Measurements from ENCODE around the gene SRF. TPM values are rescaled to one million over a fixed set of nuclear protein-coding genes. Genes with fewer than 3 reads are reported as not detected.

The SRF gene
- total and polyA plus RNA-seq, 2 of the 4 experiments (the other 2 are of a cell fraction): 20.6 to 56.3 TPM

DNA sequence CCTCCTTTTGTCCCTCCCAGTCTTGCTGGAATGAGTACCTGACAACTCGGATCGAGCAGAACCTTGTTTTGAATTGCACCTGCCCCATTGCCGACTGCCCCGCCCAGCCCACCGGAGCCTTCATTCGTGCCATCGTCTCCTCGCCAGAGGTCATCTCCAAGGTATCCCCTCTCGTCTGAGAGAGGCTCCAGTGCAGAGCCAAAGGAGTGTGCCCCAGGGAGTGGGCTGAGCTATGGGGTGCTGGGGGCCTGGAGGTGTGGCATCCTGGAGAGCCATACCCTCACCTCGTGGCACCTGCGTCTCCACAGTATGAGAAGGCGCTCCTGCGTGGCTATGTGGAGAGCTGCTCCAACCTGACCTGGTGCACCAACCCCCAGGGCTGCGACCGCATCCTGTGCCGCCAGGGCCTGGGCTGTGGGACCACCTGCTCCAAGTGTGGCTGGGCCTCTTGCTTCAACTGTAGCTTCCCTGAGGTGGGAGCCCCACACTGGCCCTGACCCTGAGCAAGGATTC is 49.4 kb downstream of the SRF start:
- H3K27ac ChIP-seq (ENCODE audit: insufficient read depth, low read length): no peak overlapping the region
- intact Hi-C loops (cut with micrococcal nuclease): no loop called here

More for the DNA sequence above, 49.4 kb downstream of the SRF start:
- TF ChIP-seq RFX5 (IDR thresholded peaks at IDR 0.05; ENCODE audit: low read depth, low read length) (no peak), BHLHE40 (IDR thresholded peaks at IDR 0.05; ENCODE audit: low read depth, low read length) (no peak), MAFK (IDR thresholded peaks at IDR 0.05; ENCODE audit: low read depth, low read length) (no peak), MAZ (IDR thresholded peaks at IDR 0.05; ENCODE audit: borderline replicate concordance, low read depth, low read length) (no peak), SMC3 (IDR thresholded peaks at IDR 0.05; ENCODE audit: low read depth, low read length) (no peak), RAD21 (IDR thresholded peaks at IDR 0.05; ENCODE audit: low read length) (no peak), CHD1 (IDR thresholded peaks at IDR 0.05; ENCODE audit: low read depth, low read length) (no peak), CEBPB (IDR thresholded peaks at IDR 0.05; ENCODE audit: low read depth, low read length) (no peak), FOS (IDR thresholded peaks at IDR 0.05; ENCODE audit: low read depth, low read length) (no peak), NFE2L2 (IDR thresholded peaks at IDR 0.05; ENCODE audit: low read depth, low read length) (no peak), MXI1 (IDR thresholded peaks at IDR 0.05; ENCODE audit: borderline replicate concordance, low read depth, low read length) (no peak), POLR2A (IDR thresholded peaks at IDR 0.05; ENCODE audit: low read depth, low read length) (no peak), RCOR1 (IDR thresholded peaks at IDR 0.05; ENCODE audit: insufficient replicate concordance, low read length) (no peak)
- TF ChIP-seq, protein P1, sequence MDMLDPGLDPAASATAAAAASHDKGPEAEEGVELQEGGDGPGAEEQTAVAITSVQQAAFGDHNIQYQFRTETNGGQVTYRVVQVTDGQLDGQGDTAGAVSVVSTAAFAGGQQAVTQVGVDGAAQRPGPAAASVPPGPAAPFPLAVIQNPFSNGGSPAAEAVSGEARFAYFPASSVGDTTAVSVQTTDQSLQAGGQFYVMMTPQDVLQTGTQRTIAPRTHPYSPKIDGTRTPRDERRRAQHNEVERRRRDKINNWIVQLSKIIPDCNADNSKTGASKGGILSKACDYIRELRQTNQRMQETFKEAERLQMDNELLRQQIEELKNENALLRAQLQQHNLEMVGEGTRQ (IDR thresholded peaks at IDR 0.05; ENCODE audit: low read depth, low read length): no peak
- TF ChIP-seq, protein P2, sequence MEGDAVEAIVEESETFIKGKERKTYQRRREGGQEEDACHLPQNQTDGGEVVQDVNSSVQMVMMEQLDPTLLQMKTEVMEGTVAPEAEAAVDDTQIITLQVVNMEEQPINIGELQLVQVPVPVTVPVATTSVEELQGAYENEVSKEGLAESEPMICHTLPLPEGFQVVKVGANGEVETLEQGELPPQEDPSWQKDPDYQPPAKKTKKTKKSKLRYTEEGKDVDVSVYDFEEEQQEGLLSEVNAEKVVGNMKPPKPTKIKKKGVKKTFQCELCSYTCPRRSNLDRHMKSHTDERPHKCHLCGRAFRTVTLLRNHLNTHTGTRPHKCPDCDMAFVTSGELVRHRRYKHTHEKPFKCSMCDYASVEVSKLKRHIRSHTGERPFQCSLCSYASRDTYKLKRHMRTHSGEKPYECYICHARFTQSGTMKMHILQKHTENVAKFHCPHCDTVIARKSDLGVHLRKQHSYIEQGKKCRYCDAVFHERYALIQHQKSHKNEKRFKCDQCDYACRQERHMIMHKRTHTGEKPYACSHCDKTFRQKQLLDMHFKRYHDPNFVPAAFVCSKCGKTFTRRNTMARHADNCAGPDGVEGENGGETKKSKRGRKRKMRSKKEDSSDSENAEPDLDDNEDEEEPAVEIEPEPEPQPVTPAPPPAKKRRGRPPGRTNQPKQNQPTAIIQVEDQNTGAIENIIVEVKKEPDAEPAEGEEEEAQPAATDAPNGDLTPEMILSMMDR (conservative IDR thresholded peaks at IDR 0.05; ENCODE audit: low read depth, low read length): no peak
- TF ChIP-seq, protein P3, sequence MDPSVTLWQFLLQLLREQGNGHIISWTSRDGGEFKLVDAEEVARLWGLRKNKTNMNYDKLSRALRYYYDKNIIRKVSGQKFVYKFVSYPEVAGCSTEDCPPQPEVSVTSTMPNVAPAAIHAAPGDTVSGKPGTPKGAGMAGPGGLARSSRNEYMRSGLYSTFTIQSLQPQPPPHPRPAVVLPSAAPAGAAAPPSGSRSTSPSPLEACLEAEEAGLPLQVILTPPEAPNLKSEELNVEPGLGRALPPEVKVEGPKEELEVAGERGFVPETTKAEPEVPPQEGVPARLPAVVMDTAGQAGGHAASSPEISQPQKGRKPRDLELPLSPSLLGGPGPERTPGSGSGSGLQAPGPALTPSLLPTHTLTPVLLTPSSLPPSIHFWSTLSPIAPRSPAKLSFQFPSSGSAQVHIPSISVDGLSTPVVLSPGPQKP (IDR thresholded peaks at IDR 0.05; ENCODE audit: borderline replicate concordance, low read depth, low read length): no peak
- H2BK120ac ChIP-seq (ENCODE audit: low read depth, low read length): no peak overlapping the region
- H3K23ac ChIP-seq (ENCODE audit: low read depth, low read length): no peak overlapping the region
- H3K18ac ChIP-seq (ENCODE audit: low read depth, low read length): no peak overlapping the region
- no peak overlapping the region for H4K8ac ChIP-seq (ENCODE audit: low read depth in 2 of 2, low read length in 2 of 2)
- no peak overlapping the region for H2BK5ac ChIP-seq (ENCODE audit: low read depth, low read length, poor library complexity, severe bottlenecking)
- no peak overlapping the region for H2AK5ac ChIP-seq (ENCODE audit: low read depth, low read length)
- H3K27me3 ChIP-seq (ENCODE audit: control insufficient read depth, insufficient read depth, low read length): no peaks in the 10 kb centered on the region
- peaks cover 50% of the 10 kb centered on the region for H3K36me3 ChIP-seq (ENCODE audit: control insufficient read depth, insufficient read depth, low read length)
- CTCF ChIA-PET: no interaction called here
- no peak overlapping the region for H3K14ac ChIP-seq (replicated peaks; ENCODE audit: low read depth, low read length)
- no peak overlapping the region for H3K56ac ChIP-seq (ENCODE audit: extremely low read depth, insufficient read depth, low read length)
- no peak overlapping the region for H2AK9ac ChIP-seq (replicated peaks; ENCODE audit: low read depth, low read length, poor library complexity)
- no peak overlapping the region for H3K4me2 ChIP-seq (ENCODE audit: low read depth, low read length)
- dilution Hi-C loops (cut with HindIII; ENCODE audit: low sequenced_read_pairs, unreplicated experiment): no loop called here
- H3K4ac ChIP-seq (ENCODE audit: low read depth, low read length): no peak overlapping the region
- no peak overlapping the region for H3K9ac ChIP-seq (ENCODE audit: low read depth, low read length)
- no peak for DNase-seq
- no peaks in the 10 kb centered on the region; the same call in 1 of the 2 replicates for H3K9me1 ChIP-seq (ENCODE audit: insufficient read depth, low read length)
- no peak overlapping the region for H2BK15ac ChIP-seq (ENCODE audit: low read depth, low read length)
- ATAC-seq (ENCODE audit: low read depth): no peak
- H3K4me3 ChIP-seq (ENCODE audit: insufficient read depth, low read depth, low read length): no peak overlapping the region
- H3K79me1 ChIP-seq (ENCODE audit: low read depth in 1 of 2, low read length in 2 of 2): no peaks in the 10 kb centered on the region
- no peak overlapping the region for H4K5ac ChIP-seq (ENCODE audit: low read depth, low read length)
- POLR2A ChIA-PET (ENCODE audit: unreplicated experiment): no interaction called here
- no peak overlapping the region for H4K91ac ChIP-seq (ENCODE audit: insufficient read depth, low read depth, low read length)
- WGBS, 2 experiments (ENCODE audit: extremely low coverage in 2 of 2, insufficient read length in 1 of 2): 97% methylated on average over 10 of the region's 16 CpGs; no CpG with 5 or more reads in 1 of the 2 experiments
- H3K4me1 ChIP-seq (ENCODE audit: control insufficient read depth, insufficient read depth, low read length): peaks cover 2% of the 10 kb centered on the region; the same call in 1 of the 2 replicates
- BruUV-seq (replicated peaks): no TSS peak
- in situ Hi-C loops (cut with MboI; ENCODE audit: low sequenced_read_pairs): no loop called here
- no peaks in the 10 kb centered on the region for H3K9me3 ChIP-seq (ENCODE audit: control insufficient read depth, insufficient read depth, low read length)
- H2BK20ac ChIP-seq (ENCODE audit: low read depth, low read length): no peak overlapping the region
- no peak overlapping the region for H2AFZ ChIP-seq (replicated peaks; ENCODE audit: low read length, poor library complexity)
- no peaks in the 10 kb centered on the region for H4K20me1 ChIP-seq (ENCODE audit: insufficient read depth, low read length)

Measured in IMR-90 (cell line).